A549 (cell line): ENCODE data around the gene LSM11.

Experiments used
- CEBPB ChIP-seq, 2 experiments: fragments of >200 bp in 1 of 2; sonication (Bioruptor Twin) in 1 of 2; formaldehyde crosslinking in 1 of 2; IDR thresholded peaks; 2 replicates each; pipeline ENCODE4 v1.6.1; 2012 to 2016
- CHD2 ChIP-seq: fragments of 150-350 bp; IDR thresholded peaks from 2 replicates; pipeline ENCODE4 v1.6.1; 2014; ENCODE audit warnings: low read length; ENCODE audit not compliant: partially characterized antibody
- EHF ChIP-seq: fragments of 250-450 bp; sonication (Bioruptor Pico); IDR thresholded peaks from 2 replicates; pipeline ENCODE4 v1.5.0; 2020; ENCODE audit warnings: mild to moderate bottlenecking
- HDAC2 ChIP-seq: fragments of 200-600 bp; sonication (generic); IDR thresholded peaks from 2 replicates; pipeline ENCODE4 v1.6.1; 2016
- HOXA7 ChIP-seq: fragments of 250-450 bp; sonication (Bioruptor Pico); IDR thresholded peaks from 2 replicates; pipeline ENCODE4 v1.5.0; 2020; ENCODE audit warnings: mild to moderate bottlenecking, moderate library complexity
- MAZ ChIP-seq: fragments of 150-350 bp; IDR thresholded peaks from 2 replicates; pipeline ENCODE4 v1.6.1; 2014; ENCODE audit warnings: antibody characterized with exemption, low read depth, low read length, borderline replicate concordance
- NR3C1 ChIP-seq: fragments of >200 bp; sonication (Bioruptor Twin); formaldehyde crosslinking; IDR thresholded peaks from 3 replicates; pipeline ENCODE4 v1.6.1; 2017
- POLR2A ChIP-seq: IDR thresholded peaks from 2 replicates; pipeline ENCODE4 v1.6.1; 2012; ENCODE audit warnings: mild to moderate bottlenecking, low read length
- RAD21 ChIP-seq, 2 experiments: fragments of >200 bp in 1 of 2; sonication (Bioruptor Twin) in 1 of 2; formaldehyde crosslinking in 1 of 2; IDR thresholded peaks in 1 of 2; conservative IDR thresholded peaks in 1 of 2; 2 replicates in 1 of 2; 3 replicates in 1 of 2; pipeline ENCODE4 v1.6.1; 2012 to 2018; ENCODE audit warnings: inconsistent platforms in 1 of 2
- TFCP2L1 ChIP-seq: fragments of 250-450 bp; sonication (Bioruptor Pico); IDR thresholded peaks from 2 replicates; pipeline ENCODE4 v1.5.0; 2021; ENCODE audit warnings: mild to moderate bottlenecking
- TF ChIP-seq, protein P1 (sequence below): fragments of >200 bp; sonication (Bioruptor Twin); formaldehyde crosslinking; IDR thresholded peaks from 3 replicates; pipeline ENCODE4 v1.5.1; 2016
- TF ChIP-seq, protein P2 (sequence below): fragments of 200-600 bp; sonication (generic); IDR thresholded peaks from 2 replicates; pipeline ENCODE4 v1.6.1; 2016; ENCODE audit warnings: antibody characterized with exemption, mild to moderate bottlenecking, moderate library complexity
- TF ChIP-seq, protein P3 (sequence below): fragments of 150-350 bp; IDR thresholded peaks from 2 replicates; pipeline ENCODE4 v1.6.1; 2014; ENCODE audit warnings: low read depth, mild to moderate bottlenecking, low read length

DNA sequence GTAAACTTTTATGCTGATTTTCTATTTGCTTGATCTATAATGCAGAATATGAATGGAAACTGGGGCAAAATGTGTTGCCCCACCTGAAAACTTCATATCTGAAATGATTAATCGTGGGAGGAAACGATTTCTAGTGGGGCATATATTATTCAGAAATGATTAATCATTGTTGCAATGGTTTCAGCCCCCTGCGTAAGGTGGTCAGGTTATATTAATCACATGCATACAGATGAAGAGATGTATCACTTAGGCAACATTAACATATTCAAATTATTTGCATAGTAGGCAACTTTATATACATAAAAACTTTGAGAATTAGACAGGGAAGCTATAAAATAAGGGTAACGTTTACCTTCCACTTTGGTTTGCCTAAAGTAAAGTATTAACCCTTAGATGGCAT is 49.8 kb downstream of the LSM11 start:
- no peak for TF ChIP-seq RAD21 (conservative IDR thresholded peaks at IDR 0.05 in 1 of 2, IDR thresholded peaks at IDR 0.05 in 1 of 2)
- TF ChIP-seq, protein P1, sequence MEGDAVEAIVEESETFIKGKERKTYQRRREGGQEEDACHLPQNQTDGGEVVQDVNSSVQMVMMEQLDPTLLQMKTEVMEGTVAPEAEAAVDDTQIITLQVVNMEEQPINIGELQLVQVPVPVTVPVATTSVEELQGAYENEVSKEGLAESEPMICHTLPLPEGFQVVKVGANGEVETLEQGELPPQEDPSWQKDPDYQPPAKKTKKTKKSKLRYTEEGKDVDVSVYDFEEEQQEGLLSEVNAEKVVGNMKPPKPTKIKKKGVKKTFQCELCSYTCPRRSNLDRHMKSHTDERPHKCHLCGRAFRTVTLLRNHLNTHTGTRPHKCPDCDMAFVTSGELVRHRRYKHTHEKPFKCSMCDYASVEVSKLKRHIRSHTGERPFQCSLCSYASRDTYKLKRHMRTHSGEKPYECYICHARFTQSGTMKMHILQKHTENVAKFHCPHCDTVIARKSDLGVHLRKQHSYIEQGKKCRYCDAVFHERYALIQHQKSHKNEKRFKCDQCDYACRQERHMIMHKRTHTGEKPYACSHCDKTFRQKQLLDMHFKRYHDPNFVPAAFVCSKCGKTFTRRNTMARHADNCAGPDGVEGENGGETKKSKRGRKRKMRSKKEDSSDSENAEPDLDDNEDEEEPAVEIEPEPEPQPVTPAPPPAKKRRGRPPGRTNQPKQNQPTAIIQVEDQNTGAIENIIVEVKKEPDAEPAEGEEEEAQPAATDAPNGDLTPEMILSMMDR = no peak
- TF ChIP-seq TFCP2L1 (CRISPR knock-in tag) = no peak
- no peak for TF ChIP-seq CEBPB (IDR thresholded peaks at IDR 0.05)
- TF ChIP-seq, protein P2, sequence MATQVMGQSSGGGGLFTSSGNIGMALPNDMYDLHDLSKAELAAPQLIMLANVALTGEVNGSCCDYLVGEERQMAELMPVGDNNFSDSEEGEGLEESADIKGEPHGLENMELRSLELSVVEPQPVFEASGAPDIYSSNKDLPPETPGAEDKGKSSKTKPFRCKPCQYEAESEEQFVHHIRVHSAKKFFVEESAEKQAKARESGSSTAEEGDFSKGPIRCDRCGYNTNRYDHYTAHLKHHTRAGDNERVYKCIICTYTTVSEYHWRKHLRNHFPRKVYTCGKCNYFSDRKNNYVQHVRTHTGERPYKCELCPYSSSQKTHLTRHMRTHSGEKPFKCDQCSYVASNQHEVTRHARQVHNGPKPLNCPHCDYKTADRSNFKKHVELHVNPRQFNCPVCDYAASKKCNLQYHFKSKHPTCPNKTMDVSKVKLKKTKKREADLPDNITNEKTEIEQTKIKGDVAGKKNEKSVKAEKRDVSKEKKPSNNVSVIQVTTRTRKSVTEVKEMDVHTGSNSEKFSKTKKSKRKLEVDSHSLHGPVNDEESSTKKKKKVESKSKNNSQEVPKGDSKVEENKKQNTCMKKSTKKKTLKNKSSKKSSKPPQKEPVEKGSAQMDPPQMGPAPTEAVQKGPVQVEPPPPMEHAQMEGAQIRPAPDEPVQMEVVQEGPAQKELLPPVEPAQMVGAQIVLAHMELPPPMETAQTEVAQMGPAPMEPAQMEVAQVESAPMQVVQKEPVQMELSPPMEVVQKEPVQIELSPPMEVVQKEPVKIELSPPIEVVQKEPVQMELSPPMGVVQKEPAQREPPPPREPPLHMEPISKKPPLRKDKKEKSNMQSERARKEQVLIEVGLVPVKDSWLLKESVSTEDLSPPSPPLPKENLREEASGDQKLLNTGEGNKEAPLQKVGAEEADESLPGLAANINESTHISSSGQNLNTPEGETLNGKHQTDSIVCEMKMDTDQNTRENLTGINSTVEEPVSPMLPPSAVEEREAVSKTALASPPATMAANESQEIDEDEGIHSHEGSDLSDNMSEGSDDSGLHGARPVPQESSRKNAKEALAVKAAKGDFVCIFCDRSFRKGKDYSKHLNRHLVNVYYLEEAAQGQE = no peak
- no peak for TF ChIP-seq EHF
- no peak for TF ChIP-seq CHD2
- no peak for TF ChIP-seq NR3C1
- no peak for TF ChIP-seq MAZ
- TF ChIP-seq, protein P3, sequence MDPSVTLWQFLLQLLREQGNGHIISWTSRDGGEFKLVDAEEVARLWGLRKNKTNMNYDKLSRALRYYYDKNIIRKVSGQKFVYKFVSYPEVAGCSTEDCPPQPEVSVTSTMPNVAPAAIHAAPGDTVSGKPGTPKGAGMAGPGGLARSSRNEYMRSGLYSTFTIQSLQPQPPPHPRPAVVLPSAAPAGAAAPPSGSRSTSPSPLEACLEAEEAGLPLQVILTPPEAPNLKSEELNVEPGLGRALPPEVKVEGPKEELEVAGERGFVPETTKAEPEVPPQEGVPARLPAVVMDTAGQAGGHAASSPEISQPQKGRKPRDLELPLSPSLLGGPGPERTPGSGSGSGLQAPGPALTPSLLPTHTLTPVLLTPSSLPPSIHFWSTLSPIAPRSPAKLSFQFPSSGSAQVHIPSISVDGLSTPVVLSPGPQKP = no peak
- no peak for TF ChIP-seq HDAC2
- TF ChIP-seq POLR2A = no peak
- no peak for TF ChIP-seq HOXA7 (CRISPR knock-in tag)
